Neutrophil (primary cell): ENCODE measurements around the gene CNTNAP4.

Experiments used
- H3K27ac ChIP-seq: fragments of 200-600 bp; sonication (generic); 2 replicates; pipeline ENCODE4 v1.5.1; 2016; ENCODE audit warnings: mild to moderate bottlenecking, moderate library complexity
- H3K27me3 ChIP-seq: fragments of 200-600 bp; sonication (generic); 2 replicates; pipeline ENCODE4 v1.6.0; 2016; ENCODE audit warnings: mild to moderate bottlenecking
- H3K36me3 ChIP-seq: fragments of 200-600 bp; sonication (generic); 2 replicates; pipeline ENCODE4 v1.5.1; 2017
- H3K4me1 ChIP-seq, 2 experiments: fragments of 200-600 bp in 1 of 2; sonication (generic) in 1 of 2; 1 replicate in 1 of 2; 2 replicates in 1 of 2; pipeline versions ENCODE4 v1.5.1 to v1.6.1; 2013 to 2016; ENCODE audit warnings: low read depth in 1 of 2, low read length in 1 of 2, mild to moderate bottlenecking in 1 of 2, moderate library complexity in 1 of 2; ENCODE audit not compliant: control insufficient read depth in 1 of 2, insufficient read depth in 1 of 2
- H3K4me3 ChIP-seq, 2 experiments: fragments of 200-600 bp in 1 of 2; sonication (generic) in 1 of 2; 1 replicate in 1 of 2; 2 replicates in 1 of 2; pipeline ENCODE4 v1.5.1; 2013 to 2016; ENCODE audit warnings: low read depth in 1 of 2, low read length in 1 of 2, mild to moderate bottlenecking in 1 of 2, moderate library complexity in 1 of 2
- H3K9me3 ChIP-seq: fragments of 200-600 bp; sonication (generic); 2 replicates; pipeline ENCODE4 v1.5.1; 2016
- CTCF ChIP-seq: fragments of 200-600 bp; sonication (generic); IDR thresholded peaks from 2 replicates; pipeline ENCODE4 v1.5.1; 2016; ENCODE audit warnings: antibody characterized with exemption

The CNTNAP4 gene

GRCh38 chr16:76450890-76451289 is 173.7 kb downstream of the CNTNAP4 start:
- Histone ChIP-seq H3K4me1 (no peaks in the 10 kb centered on the region), H3K9me3 (no peaks in the 10 kb centered on the region), H3K27ac (no peak overlapping the region), H3K27me3 (no peaks in the 10 kb centered on the region), H3K4me3 (no peak overlapping the region), H3K36me3 (no peaks in the 10 kb centered on the region)
- TF ChIP-seq CTCF = no peak

GRCh38 chr16:76455257-76455656 is 178.1 kb downstream of the CNTNAP4 start:
- no peak overlapping the region for H3K27ac ChIP-seq
- no peaks in the 10 kb centered on the region for H3K9me3 ChIP-seq
- H3K4me1 ChIP-seq = no peaks in the 10 kb centered on the region
- TF ChIP-seq CTCF = no peak
- no peaks in the 10 kb centered on the region for H3K27me3 ChIP-seq
- no peak overlapping the region for H3K4me3 ChIP-seq
- H3K36me3 ChIP-seq = no peaks in the 10 kb centered on the region

- Histone ChIP-seq H3K36me3 (no peaks in the 10 kb centered on the region), H3K4me1 (no peaks in the 10 kb centered on the region), H3K27ac (no peak overlapping the region), H3K27me3 (no peaks in the 10 kb centered on the region), H3K9me3 (no peaks in the 10 kb centered on the region), H3K4me3 (no peak overlapping the region)
- no peak for TF ChIP-seq CTCF
These were observed 178.8 kb downstream of the CNTNAP4 start for GRCh38 chr16:76456016-76456415.

GRCh38 chr16:76459111-76459510 is 181.9 kb downstream of the CNTNAP4 start:
- no peak overlapping the region for H3K4me3 ChIP-seq
- no peaks in the 10 kb centered on the region for H3K27me3 ChIP-seq
- TF ChIP-seq CTCF = no peak
- no peaks in the 10 kb centered on the region for H3K36me3 ChIP-seq
- no peak overlapping the region for H3K27ac ChIP-seq
- no peaks in the 10 kb centered on the region for H3K4me1 ChIP-seq
- no peaks in the 10 kb centered on the region for H3K9me3 ChIP-seq

- no peaks in the 10 kb centered on the region for H3K9me3 ChIP-seq
These were observed 184.6 kb downstream of the CNTNAP4 start for GRCh38 chr16:76461836-76462235.

More at GRCh38 chr16:76461836-76462235, 184.6 kb downstream of the CNTNAP4 start:
- H3K4me1 ChIP-seq = no peaks in the 10 kb centered on the region
- TF ChIP-seq CTCF = no peak
- H3K36me3 ChIP-seq = no peaks in the 10 kb centered on the region
- no peak overlapping the region for H3K4me3 ChIP-seq
- H3K27me3 ChIP-seq = no peaks in the 10 kb centered on the region
- no peak overlapping the region for H3K27ac ChIP-seq
